Panc1 (cell line): ENCODE results near the gene DCLRE1B.

Experiments
- POLR2AphosphoS5 ChIP-seq: IDR thresholded peaks from 2 replicates; pipeline ENCODE4 v1.6.1; 2012; ENCODE audit warnings: mild to moderate bottlenecking, low read depth, low read length, moderate library complexity
- SIN3A ChIP-seq: IDR thresholded peaks from 2 replicates; pipeline ENCODE4 v1.6.1; 2012; ENCODE audit warnings: low read depth, mild to moderate bottlenecking, low read length, moderate library complexity, borderline replicate concordance; ENCODE audit not compliant: insufficient read depth
- TF ChIP-seq, protein P1 (sequence below): fragments of 450-650 bp; IDR thresholded peaks from 2 replicates; pipeline ENCODE4 v1.5.1; 2017; ENCODE audit warnings: mild to moderate bottlenecking
- TF ChIP-seq, protein P2 (sequence below), 2 experiments: IDR thresholded peaks; 2 replicates each; pipeline ENCODE4 v1.6.1; 2011 to 2012; ENCODE audit warnings: low read depth in 2 of 2, control low read depth in 1 of 2, low read length in 1 of 2, mild to moderate bottlenecking in 1 of 2, moderate library complexity in 1 of 2; ENCODE audit not compliant: insufficient read depth in 1 of 2

- TF ChIP-seq, protein P1, sequence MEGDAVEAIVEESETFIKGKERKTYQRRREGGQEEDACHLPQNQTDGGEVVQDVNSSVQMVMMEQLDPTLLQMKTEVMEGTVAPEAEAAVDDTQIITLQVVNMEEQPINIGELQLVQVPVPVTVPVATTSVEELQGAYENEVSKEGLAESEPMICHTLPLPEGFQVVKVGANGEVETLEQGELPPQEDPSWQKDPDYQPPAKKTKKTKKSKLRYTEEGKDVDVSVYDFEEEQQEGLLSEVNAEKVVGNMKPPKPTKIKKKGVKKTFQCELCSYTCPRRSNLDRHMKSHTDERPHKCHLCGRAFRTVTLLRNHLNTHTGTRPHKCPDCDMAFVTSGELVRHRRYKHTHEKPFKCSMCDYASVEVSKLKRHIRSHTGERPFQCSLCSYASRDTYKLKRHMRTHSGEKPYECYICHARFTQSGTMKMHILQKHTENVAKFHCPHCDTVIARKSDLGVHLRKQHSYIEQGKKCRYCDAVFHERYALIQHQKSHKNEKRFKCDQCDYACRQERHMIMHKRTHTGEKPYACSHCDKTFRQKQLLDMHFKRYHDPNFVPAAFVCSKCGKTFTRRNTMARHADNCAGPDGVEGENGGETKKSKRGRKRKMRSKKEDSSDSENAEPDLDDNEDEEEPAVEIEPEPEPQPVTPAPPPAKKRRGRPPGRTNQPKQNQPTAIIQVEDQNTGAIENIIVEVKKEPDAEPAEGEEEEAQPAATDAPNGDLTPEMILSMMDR = no peak
- TF ChIP-seq, protein P2, sequence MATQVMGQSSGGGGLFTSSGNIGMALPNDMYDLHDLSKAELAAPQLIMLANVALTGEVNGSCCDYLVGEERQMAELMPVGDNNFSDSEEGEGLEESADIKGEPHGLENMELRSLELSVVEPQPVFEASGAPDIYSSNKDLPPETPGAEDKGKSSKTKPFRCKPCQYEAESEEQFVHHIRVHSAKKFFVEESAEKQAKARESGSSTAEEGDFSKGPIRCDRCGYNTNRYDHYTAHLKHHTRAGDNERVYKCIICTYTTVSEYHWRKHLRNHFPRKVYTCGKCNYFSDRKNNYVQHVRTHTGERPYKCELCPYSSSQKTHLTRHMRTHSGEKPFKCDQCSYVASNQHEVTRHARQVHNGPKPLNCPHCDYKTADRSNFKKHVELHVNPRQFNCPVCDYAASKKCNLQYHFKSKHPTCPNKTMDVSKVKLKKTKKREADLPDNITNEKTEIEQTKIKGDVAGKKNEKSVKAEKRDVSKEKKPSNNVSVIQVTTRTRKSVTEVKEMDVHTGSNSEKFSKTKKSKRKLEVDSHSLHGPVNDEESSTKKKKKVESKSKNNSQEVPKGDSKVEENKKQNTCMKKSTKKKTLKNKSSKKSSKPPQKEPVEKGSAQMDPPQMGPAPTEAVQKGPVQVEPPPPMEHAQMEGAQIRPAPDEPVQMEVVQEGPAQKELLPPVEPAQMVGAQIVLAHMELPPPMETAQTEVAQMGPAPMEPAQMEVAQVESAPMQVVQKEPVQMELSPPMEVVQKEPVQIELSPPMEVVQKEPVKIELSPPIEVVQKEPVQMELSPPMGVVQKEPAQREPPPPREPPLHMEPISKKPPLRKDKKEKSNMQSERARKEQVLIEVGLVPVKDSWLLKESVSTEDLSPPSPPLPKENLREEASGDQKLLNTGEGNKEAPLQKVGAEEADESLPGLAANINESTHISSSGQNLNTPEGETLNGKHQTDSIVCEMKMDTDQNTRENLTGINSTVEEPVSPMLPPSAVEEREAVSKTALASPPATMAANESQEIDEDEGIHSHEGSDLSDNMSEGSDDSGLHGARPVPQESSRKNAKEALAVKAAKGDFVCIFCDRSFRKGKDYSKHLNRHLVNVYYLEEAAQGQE (IDR thresholded peaks at IDR 0.05; ENCODE audit: insufficient read depth in 1 of 2, low read depth in 2 of 2, low read length in 1 of 2) = no peak
- TF ChIP-seq POLR2AphosphoS5 (no peak), SIN3A (no peak)
These were observed 11.9 kb upstream of the DCLRE1B start for GRCh38 chr1:113893267-113893666.
